Activated naive CD4-positive, alpha-beta T cell treated with anti-CD3 and anti-CD28 coated beads, Interleukin-2, amount 50 U/mL, for 24 hours (primary cell): ENCODE measurements around the gene OR12D2.
"Not testable (repeated sequence)": the region's sequence is repeated elsewhere in the genome, so short reads cannot be mapped to it uniquely, and the experiment has no call there.

Experiments
- H3K27ac Mint-ChIP-seq: one replicate; pipeline ENCODE4 v1.8.0; 2021; ENCODE audit warnings: mild to moderate bottlenecking, mixed read lengths
- H3K27me3 Mint-ChIP-seq: one replicate; pipeline ENCODE4 v1.8.0; 2021; ENCODE audit warnings: mixed read lengths
- H3K36me3 Mint-ChIP-seq: one replicate; pipeline ENCODE4 v1.8.0; 2021; ENCODE audit warnings: mixed read lengths
- H3K4me1 Mint-ChIP-seq: one replicate; pipeline ENCODE4 v1.8.0; 2021; ENCODE audit warnings: mixed read lengths
- H3K4me3 Mint-ChIP-seq: one replicate; pipeline ENCODE4 v1.8.0; 2021; ENCODE audit warnings: mild to moderate bottlenecking, mixed read lengths
- H3K9me3 Mint-ChIP-seq: one replicate; pipeline ENCODE4 v1.8.0; 2021; ENCODE audit warnings: mixed read lengths

OR12D2 gene

DNA sequence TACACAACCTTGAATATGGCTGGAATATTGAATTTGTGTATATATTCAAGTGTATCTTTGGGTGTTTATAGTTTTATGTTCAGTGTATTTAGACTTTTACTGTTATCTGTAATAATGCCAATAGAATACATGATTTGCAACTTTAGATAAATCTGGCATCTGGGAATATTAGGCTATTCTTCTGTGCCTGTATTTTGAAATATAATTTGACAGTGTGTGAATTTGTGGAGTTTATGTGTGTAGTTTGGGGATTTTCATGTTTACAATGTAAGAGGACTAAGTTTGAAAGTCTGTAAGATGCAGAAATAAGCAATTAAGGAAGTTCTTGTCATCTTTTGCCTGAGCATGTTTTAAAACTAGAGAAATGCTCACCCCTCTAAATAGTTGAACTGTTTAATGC, 43.6 kb downstream of the OR12D2 start, which contains the start of gene OR10C1:
Gene OR10C1 (plus strand): TSS at position 301 of the 400 bp plus-strand sequence. CDS start 710 bp downstream, outside the sequence.
- no peaks in the 10 kb centered on the region for H3K9me3 Mint-ChIP-seq
- H3K36me3 Mint-ChIP-seq: no peaks in the 10 kb centered on the region
- no peak within 1 kb of the TSS for H3K4me3 Mint-ChIP-seq
- H3K27ac Mint-ChIP-seq: no peak within 1 kb of the TSS
- no peaks in the 10 kb centered on the region for H3K4me1 Mint-ChIP-seq
- peaks cover 31% of the 10 kb centered on the region for H3K27me3 Mint-ChIP-seq

DNA sequence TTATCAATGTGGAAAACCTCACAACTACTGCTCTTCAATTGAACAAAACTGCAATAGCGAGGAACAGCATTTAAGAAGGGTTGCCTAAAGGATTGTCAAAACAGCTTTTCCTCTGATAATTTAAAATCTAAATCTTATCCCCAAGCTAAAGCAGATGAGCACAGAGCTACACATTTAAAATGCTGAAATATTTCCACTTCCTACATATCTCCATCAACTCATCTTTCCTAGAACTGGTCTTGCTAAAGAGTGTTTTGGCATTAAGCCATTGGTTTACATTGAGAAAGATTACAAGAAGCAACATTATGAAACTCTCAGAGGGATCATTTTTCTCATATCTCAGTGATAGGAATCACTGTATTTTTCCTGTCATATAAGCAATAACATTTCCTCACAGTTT, 47.3 kb downstream of the OR12D2 start:
- Mint-ChIP-seq H3K27me3 (peaks cover 28% of the 10 kb centered on the region), H3K4me3 (no peak overlapping the region), H3K36me3 (no peaks in the 10 kb centered on the region), H3K9me3 (no peaks in the 10 kb centered on the region), H3K4me1 (no peaks in the 10 kb centered on the region), H3K27ac (no peak overlapping the region)

DNA sequence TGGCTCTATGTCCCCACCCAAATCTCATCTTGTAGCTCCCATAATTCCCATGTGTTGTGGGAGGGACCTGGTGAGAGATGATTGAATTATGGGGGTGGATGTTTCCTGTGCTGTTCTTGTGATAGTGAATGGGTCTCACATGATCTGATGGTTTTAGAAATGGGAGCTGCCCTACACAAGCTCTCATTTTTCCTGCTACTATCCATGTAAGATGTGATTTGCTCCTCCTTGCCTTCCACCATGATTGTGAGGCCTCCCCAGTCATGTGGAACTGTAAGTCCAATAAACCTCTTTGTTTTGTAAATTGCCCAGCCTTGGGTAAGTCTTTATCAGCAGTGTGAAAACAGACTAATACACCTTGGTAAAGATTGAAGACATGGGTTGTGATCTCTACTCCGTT, 48.6 kb downstream of the OR12D2 start:
- H3K36me3 Mint-ChIP-seq, H3K4me3 Mint-ChIP-seq, H3K9me3 Mint-ChIP-seq, H3K4me1 Mint-ChIP-seq, H3K27ac Mint-ChIP-seq: not testable (repeated sequence)
- peaks cover 35% of the 10 kb centered on the region for H3K27me3 Mint-ChIP-seq
